ENCODE results near the gene SRPK1. TPM values are rescaled to one million over a fixed set of nuclear protein-coding genes. Genes with fewer than 3 reads are reported as not detected.

The SRPK1 gene
- total and polyA plus RNA-seq, 4 donors = 9.6 to 78.9 (median 23.6) TPM

DNA sequence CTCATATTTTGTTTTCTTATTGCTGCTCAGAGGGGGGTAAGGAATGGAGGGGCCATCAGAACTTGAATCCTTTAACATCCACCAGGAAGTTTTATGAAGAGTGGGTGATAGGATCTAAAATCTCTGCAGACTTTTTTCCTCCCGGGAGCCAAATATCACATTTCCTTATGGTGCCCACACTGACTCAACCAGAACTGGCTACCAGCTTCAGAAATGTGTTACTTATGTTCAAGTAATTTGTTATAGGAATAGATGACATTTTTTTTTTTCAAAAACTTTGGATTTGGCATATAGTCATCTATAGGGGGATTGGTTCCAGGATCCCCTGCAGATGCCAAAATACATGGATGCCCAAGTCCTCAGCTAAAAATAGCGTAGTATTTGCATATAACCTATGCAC, 97.3 kb downstream of the SRPK1 start:
- Histone ChIP-seq H3K36me3 (ENCODE audit: control insufficient read depth in 4 of 4, insufficient read depth in 4 of 4, low read length in 4 of 4) (no peaks in the 10 kb centered on the region), H3K4me3 (no peak overlapping the region), H3K9me3 (ENCODE audit: control insufficient read depth in 4 of 4, insufficient read depth in 3 of 4, low read length in 3 of 4) (no peaks in the 10 kb centered on the region), H3K9ac (ENCODE audit: insufficient read depth in 1 of 2, low read length in 2 of 2) (no peak overlapping the region), H3K27me3 (ENCODE audit: control insufficient read depth in 3 of 3, insufficient read depth in 3 of 3, low read length in 2 of 3) (no peaks in the 10 kb centered on the region), H3K4me1 (ENCODE audit: control insufficient read depth in 5 of 5, insufficient read depth in 5 of 5, low read length in 5 of 5) (no peaks in the 10 kb centered on the region), H3K27ac (ENCODE audit: low read depth in 1 of 2, low read length in 1 of 2) (no peak overlapping the region)
- ATAC-seq (ENCODE audit: insufficient read depth, low FRiP score) = no peak
- WGBS, 2 donors = 91% methylated on average over 2 of the region's 2 CpGs
- TF ChIP-seq, protein P1, sequence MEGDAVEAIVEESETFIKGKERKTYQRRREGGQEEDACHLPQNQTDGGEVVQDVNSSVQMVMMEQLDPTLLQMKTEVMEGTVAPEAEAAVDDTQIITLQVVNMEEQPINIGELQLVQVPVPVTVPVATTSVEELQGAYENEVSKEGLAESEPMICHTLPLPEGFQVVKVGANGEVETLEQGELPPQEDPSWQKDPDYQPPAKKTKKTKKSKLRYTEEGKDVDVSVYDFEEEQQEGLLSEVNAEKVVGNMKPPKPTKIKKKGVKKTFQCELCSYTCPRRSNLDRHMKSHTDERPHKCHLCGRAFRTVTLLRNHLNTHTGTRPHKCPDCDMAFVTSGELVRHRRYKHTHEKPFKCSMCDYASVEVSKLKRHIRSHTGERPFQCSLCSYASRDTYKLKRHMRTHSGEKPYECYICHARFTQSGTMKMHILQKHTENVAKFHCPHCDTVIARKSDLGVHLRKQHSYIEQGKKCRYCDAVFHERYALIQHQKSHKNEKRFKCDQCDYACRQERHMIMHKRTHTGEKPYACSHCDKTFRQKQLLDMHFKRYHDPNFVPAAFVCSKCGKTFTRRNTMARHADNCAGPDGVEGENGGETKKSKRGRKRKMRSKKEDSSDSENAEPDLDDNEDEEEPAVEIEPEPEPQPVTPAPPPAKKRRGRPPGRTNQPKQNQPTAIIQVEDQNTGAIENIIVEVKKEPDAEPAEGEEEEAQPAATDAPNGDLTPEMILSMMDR (IDR thresholded peaks at IDR 0.05; ENCODE audit: control extremely low read depth, extremely low read depth) = no peak
- DNase-seq = no peak

DNA sequence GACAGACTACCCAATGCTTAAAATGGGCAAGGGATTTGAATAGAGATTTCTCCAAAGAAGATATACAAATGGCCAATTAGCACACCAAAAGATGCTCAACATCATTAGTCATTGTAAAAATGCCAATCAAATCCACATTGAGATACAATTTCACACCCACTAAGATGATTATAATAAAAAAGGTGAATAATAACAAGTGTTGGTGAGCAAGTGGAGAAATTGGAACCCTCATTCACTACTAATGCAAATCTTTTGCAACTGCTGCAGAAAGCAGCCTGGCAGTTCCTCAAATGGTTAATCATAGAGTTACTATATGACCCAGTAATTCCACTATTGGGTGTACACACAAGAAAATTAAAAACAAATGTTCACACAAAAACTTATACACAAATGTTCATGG, 103.4 kb downstream of the SRPK1 start:
- H3K4me1 ChIP-seq (ENCODE audit: control insufficient read depth in 5 of 5, insufficient read depth in 5 of 5, low read length in 5 of 5) = no peaks in the 10 kb centered on the region
- no peak overlapping the region for H3K27ac ChIP-seq (ENCODE audit: low read depth in 1 of 2, low read length in 1 of 2)
- H3K36me3 ChIP-seq (ENCODE audit: control insufficient read depth in 4 of 4, insufficient read depth in 4 of 4, low read length in 4 of 4) = no peaks in the 10 kb centered on the region
- ATAC-seq (ENCODE audit: insufficient read depth, low FRiP score) (no peak), DNase-seq (no peak)
- no peak overlapping the region for H3K9ac ChIP-seq (ENCODE audit: insufficient read depth in 1 of 2, low read length in 2 of 2)
- TF ChIP-seq, protein P1 (IDR thresholded peaks at IDR 0.05; ENCODE audit: control extremely low read depth, extremely low read depth) = no peak
- no peak overlapping the region for H3K4me3 ChIP-seq
- peaks cover 0 to 5% (median 0%) of the 10 kb centered on the region in 4 donors for H3K9me3 ChIP-seq (ENCODE audit: control insufficient read depth in 4 of 4, insufficient read depth in 3 of 4, low read length in 3 of 4)
- H3K27me3 ChIP-seq (ENCODE audit: control insufficient read depth in 3 of 3, insufficient read depth in 3 of 3, low read length in 2 of 3) = no peaks in the 10 kb centered on the region

DNA sequence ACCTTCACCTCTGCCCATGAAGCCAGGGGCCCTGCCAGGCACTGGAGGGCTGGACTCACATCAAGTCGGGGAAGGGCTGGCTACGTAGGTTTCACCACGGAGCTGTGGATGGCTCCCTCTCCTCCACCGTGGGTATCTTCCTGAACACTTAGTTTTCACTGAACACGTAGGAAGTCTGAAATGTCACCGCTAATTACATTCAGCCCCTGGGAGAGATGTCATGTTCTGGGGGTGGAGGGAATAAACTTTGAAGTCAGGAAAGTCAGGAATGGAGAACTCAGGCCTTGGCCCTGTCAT, 109.3 kb downstream of the SRPK1 start:
- Histone ChIP-seq H3K4me3 (no peak overlapping the region), H3K9ac (ENCODE audit: insufficient read depth in 1 of 2, low read length in 2 of 2) (no peak overlapping the region), H3K27me3 (ENCODE audit: control insufficient read depth in 3 of 3, insufficient read depth in 3 of 3, low read length in 2 of 3) (no peaks in the 10 kb centered on the region), H3K36me3 (ENCODE audit: control insufficient read depth in 4 of 4, insufficient read depth in 4 of 4, low read length in 4 of 4) (no peaks in the 10 kb centered on the region), H3K27ac (ENCODE audit: low read depth in 1 of 2, low read length in 1 of 2) (no peak overlapping the region), H3K4me1 (ENCODE audit: control insufficient read depth in 5 of 5, insufficient read depth in 5 of 5, low read length in 5 of 5) (no peaks in the 10 kb centered on the region), H3K9me3 (ENCODE audit: control insufficient read depth in 4 of 4, insufficient read depth in 3 of 4, low read length in 3 of 4) (peaks cover 0 to 5% (median 0%) of the 10 kb centered on the region in 4 donors)
- no peak for ATAC-seq (ENCODE audit: insufficient read depth, low FRiP score)
- WGBS, 2 donors = 73 to 76% methylated on average over 6 of the region's 6 CpGs
- TF ChIP-seq, protein P1 (IDR thresholded peaks at IDR 0.05; ENCODE audit: control extremely low read depth, extremely low read depth) = no peak
- no peak for DNase-seq

DNA sequence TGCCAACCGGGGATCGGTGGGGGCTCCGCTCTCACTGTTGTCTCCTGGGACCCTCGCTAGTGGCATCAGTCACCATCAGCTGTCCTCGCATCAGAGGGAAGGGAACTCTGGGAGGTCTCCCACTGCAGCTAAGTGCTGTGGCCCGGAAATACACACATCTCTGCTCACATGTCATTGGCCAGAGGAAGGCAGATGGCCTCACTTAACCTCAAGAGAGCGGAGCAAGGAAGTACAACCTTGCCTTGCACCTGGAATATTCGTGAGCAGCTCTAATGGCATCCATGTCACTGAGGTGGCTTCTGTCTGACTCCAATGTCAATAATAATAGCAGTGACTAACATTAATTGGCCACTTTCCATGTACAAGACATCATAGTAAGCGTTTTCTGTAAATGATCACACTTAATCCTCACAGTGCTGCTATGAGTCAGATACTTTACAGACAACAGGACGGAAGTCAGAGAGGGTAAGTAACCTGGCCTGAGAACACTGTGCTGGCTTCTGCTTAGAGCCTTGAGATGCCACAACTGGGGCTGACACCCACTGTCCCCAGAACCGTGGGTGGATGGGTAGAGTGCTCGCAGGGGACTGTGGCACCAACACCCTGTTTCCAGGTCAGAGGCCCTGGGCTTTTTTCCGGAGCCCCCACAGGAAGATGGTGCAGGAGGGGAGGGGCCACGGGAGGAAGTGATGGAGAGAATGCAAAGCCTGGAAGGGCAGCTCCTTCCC, 109.8 kb downstream of the SRPK1 start:
- no peaks in the 10 kb centered on the region for H3K36me3 ChIP-seq (ENCODE audit: control insufficient read depth in 4 of 4, insufficient read depth in 4 of 4, low read length in 4 of 4)
- DNase-seq (no peak), ATAC-seq (ENCODE audit: insufficient read depth, low FRiP score) (peak; percentile 47)
- H3K9ac ChIP-seq (ENCODE audit: insufficient read depth in 1 of 2, low read length in 2 of 2) = no peak overlapping the region
- no peak overlapping the region for H3K27ac ChIP-seq (ENCODE audit: low read depth in 1 of 2, low read length in 1 of 2)
- H3K9me3 ChIP-seq (ENCODE audit: control insufficient read depth in 4 of 4, insufficient read depth in 3 of 4, low read length in 3 of 4) = peaks cover 0 to 5% (median 0%) of the 10 kb centered on the region in 4 donors
- H3K27me3 ChIP-seq (ENCODE audit: control insufficient read depth in 3 of 3, insufficient read depth in 3 of 3, low read length in 2 of 3) = peaks cover 0 to 3% (median 0%) of the 10 kb centered on the region in 3 donors
- no peak overlapping the region for H3K4me3 ChIP-seq
- 60 to 67% methylated on average over 14 of the region's 14 CpGs for WGBS, 2 donors
- TF ChIP-seq, protein P1 (IDR thresholded peaks at IDR 0.05; ENCODE audit: control extremely low read depth, extremely low read depth) = no peak
- no peaks in the 10 kb centered on the region for H3K4me1 ChIP-seq (ENCODE audit: control insufficient read depth in 5 of 5, insufficient read depth in 5 of 5, low read length in 5 of 5)

Data from lung (tissue), 12 donors.